K562 (cell line): ENCODE measurements around the gene ZER1. TPM values are rescaled to one million over a fixed set of nuclear protein-coding genes. Genes with fewer than 3 reads are reported as not detected.

Experiments used
- ESRRA ChIP-seq: fragments of 450-650 bp; IDR thresholded peaks from 2 replicates; pipeline ENCODE4 v1.6.1; 2014; ENCODE audit warnings: low read depth, mild to moderate bottlenecking, moderate library complexity, borderline replicate concordance
- FOXJ3 ChIP-seq: sonication (generic); formaldehyde crosslinking; IDR thresholded peaks from 2 replicates; pipeline ENCODE4 v1.4.0; 2020; ENCODE audit warnings: mild to moderate bottlenecking, missing genetic modification reagents
- GATA2 ChIP-seq: sonication (generic); formaldehyde crosslinking; IDR thresholded peaks from 2 replicates; pipeline ENCODE4 v1.4.0; 2020; ENCODE audit warnings: mild to moderate bottlenecking, missing genetic modification reagents
- HDAC1 ChIP-seq, 2 experiments: fragments of 450-650 bp; IDR thresholded peaks; 2 replicates each; pipeline ENCODE4 v1.6.1; 2016 to 2017; ENCODE audit warnings: inconsistent platforms in 1 of 2, mild to moderate bottlenecking in 1 of 2, moderate library complexity in 1 of 2
- HMGN3 ChIP-seq: IDR thresholded peaks from 2 replicates; pipeline ENCODE4 v1.6.1; 2011; ENCODE audit warnings: borderline replicate concordance, low read depth, mild to moderate bottlenecking, mixed read lengths, low read length; ENCODE audit not compliant: insufficient read length; ENCODE audit errors: extremely low read depth
- LEF1 ChIP-seq: fragments of 450-650 bp; IDR thresholded peaks from 2 replicates; pipeline ENCODE4 v1.6.1; 2016; ENCODE audit warnings: mild to moderate bottlenecking
- NCOA2 ChIP-seq, 2 experiments: fragments of 450-650 bp; IDR thresholded peaks; 2 replicates each; pipeline ENCODE4 v1.6.1; 2018; ENCODE audit warnings: mild to moderate bottlenecking in 2 of 2, moderate library complexity in 1 of 2; ENCODE audit not compliant: partially characterized antibody in 2 of 2
- PHTF2 ChIP-seq: fragments of 250-450 bp; sonication (Bioruptor Pico); IDR thresholded peaks from 2 replicates; pipeline ENCODE4 v1.5.0; 2021; ENCODE audit warnings: mild to moderate bottlenecking
- RBM14 ChIP-seq: fragments of 200-400 bp; formaldehyde crosslinking; IDR thresholded peaks from 2 replicates; pipeline ENCODE4 v1.6.1; 2018; ENCODE audit warnings: low read depth, mild to moderate bottlenecking, low read length, moderate library complexity, borderline replicate concordance; ENCODE audit not compliant: insufficient read depth
- RBM15 ChIP-seq: fragments of 200-400 bp; formaldehyde crosslinking; IDR thresholded peaks from 2 replicates; pipeline ENCODE4 v1.6.1; 2018; ENCODE audit warnings: mild to moderate bottlenecking, low read length, moderate library complexity; ENCODE audit not compliant: insufficient read depth
- RBM22 ChIP-seq: fragments of 200-400 bp; formaldehyde crosslinking; IDR thresholded peaks from 2 replicates; pipeline ENCODE4 v1.6.1; 2018; ENCODE audit warnings: low read length, low read depth; ENCODE audit not compliant: poor library complexity, severe bottlenecking
- SAFB2 ChIP-seq: fragments of 200-400 bp; formaldehyde crosslinking; IDR thresholded peaks from 2 replicates; pipeline ENCODE4 v1.6.1; 2018; ENCODE audit warnings: borderline replicate concordance, low read length, low read depth, moderate library complexity; ENCODE audit not compliant: severe bottlenecking
- SRSF1 ChIP-seq: fragments of 200-400 bp; formaldehyde crosslinking; IDR thresholded peaks from 2 replicates; pipeline ENCODE4 v1.6.1; 2017; ENCODE audit warnings: mild to moderate bottlenecking, low read depth, low read length, moderate library complexity
- SRSF9 ChIP-seq: fragments of 200-400 bp; formaldehyde crosslinking; IDR thresholded peaks from 2 replicates; pipeline ENCODE4 v1.6.1; 2017; ENCODE audit warnings: low read depth, low read length, borderline replicate concordance
- ZKSCAN3 ChIP-seq: fragments of 250-450 bp; sonication (Bioruptor Pico); IDR thresholded peaks from 2 replicates; pipeline ENCODE4 v1.4.0; 2020
- ZNF12 ChIP-seq: sonication (generic); formaldehyde crosslinking; IDR thresholded peaks from 2 replicates; pipeline ENCODE4 v1.4.0; 2020; ENCODE audit warnings: mild to moderate bottlenecking, missing genetic modification reagents
- polyA plus RNA-seq, 8 experiments: library from polyadenylated mRNA; depleted of rRNA in 4 of 8; stranded (reverse) in 5 of 8; unstranded in 3 of 8; fragments of >200 nt; fragmentation: Nextera tagmentation in 2 of 8; fragmentation: Illumina TruSeq in 1 of 8; extraction: Ambion mirVana in 2 of 8; extraction: Trizol in 1 of 8; gene quantifications; 2 replicates each; pipeline versions ENCODE4 v1.2.1 to v1.2.3, GENCODE V29; 2011 to 2014; ENCODE audit warnings: inconsistent platforms in 1 of 8, missing spikeins in 1 of 8
- total RNA-seq, 7 experiments: library from RNA; depleted of rRNA in 6 of 7; stranded (reverse); fragments of >200 nt in 6 of 7; fragmentation: Illumina TruSeq in 2 of 7; extraction: Trizol in 2 of 7; gene quantifications; 2 replicates each; pipeline versions ENCODE4 v1.2.1 to v1.2.3, GENCODE V29; 2011 to 2021; ENCODE audit warnings: low replicate concordance in 1 of 7
- TF ChIP-seq, protein P1 (sequence below): sonication (generic); formaldehyde crosslinking; IDR thresholded peaks from 2 replicates; pipeline ENCODE4 v1.8.1; 2023; ENCODE audit warnings: mild to moderate bottlenecking, missing genetic modification reagents
- TF ChIP-seq, protein P2 (sequence below): fragments of 250-450 bp; sonication (Bioruptor Pico); IDR thresholded peaks from 2 replicates; pipeline ENCODE4 v1.9.0; 2021; ENCODE audit warnings: mild to moderate bottlenecking, inconsistent platforms
- TF ChIP-seq, protein P3 (sequence below): fragments of 250-450 bp; sonication (Bioruptor Pico); IDR thresholded peaks from 2 replicates; pipeline ENCODE4 v1.8.0; 2022; ENCODE audit warnings: inconsistent platforms
- TF ChIP-seq, protein P4 (sequence below): fragments of 250-450 bp; sonication (Bioruptor Pico); IDR thresholded peaks from 2 replicates; pipeline ENCODE4 v1.9.0; 2021; ENCODE audit warnings: mild to moderate bottlenecking

ZER1 gene
- total and polyA plus RNA-seq, 9 of the 15 experiments (the other 6 are each of a cell fraction or from before 2014, with no cell fraction given): 0.07 to 10.7 (median 6.2) TPM

DNA sequence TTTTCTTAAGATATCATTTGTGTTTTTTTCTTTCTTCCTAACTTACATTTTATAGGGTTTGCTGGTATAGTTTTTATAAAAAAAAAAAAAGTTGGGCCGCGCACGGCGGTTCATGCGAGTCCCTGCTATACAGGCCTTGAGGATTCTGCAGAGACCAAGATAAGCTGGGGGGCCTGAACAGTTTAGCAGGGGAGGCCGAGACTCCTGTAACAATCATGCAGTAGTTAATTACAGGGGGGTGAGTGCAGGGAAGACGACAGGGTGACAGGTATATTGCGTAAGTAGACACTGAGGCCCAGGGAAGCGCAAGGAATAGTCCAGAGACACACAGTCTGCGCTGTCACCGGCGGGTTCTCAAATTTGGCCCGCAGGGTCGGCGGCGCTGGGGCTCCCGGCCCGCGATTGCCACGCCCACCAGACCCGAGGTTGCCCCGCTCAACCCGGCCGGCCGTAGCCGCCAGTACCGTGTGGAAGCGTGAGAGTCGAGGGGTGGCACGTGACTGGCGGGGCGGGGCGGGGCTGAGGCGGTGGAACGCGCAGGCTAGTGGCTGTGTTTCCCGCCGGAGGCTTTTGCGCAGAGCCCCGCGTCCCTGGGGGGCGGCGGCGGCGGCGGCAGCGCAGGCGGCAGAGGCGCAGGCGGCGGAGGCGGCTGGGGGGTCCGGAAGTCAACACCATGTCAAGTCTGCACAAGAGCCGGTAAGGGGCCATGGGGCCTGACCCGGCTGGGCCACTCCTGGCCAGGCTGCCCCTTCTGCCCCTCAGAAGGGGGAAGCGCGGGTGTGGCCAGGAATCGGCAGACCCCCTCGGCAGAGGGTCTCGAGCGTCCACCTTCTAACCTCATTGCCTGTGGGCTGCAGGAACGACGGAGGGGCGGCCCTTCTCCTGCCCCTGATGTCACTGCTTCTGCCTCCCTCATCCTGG, 15.2 kb upstream of the ZER1 start, which contains the start of gene TBC1D13 (continued):
- TF ChIP-seq GATA2 (no peak), ESRRA (peak; percentile 72; the same call in 1 of the 2 replicates), SRSF1 (no peak), LEF1 (peak; percentile 84), FOXJ3 (no peak), RBM14 (no peak), NCOA2 (IDR thresholded peaks at IDR 0.05; ENCODE audit: partially characterized antibody in 2 of 2) (no peak), HDAC1 (IDR thresholded peaks at IDR 0.05) (peak in 1 of 2 experiments; percentile 79; a peak in 2 of 4 replicates), ZKSCAN3 (no peak), RBM22 (peak; percentile 52), RBM15 (no peak), HMGN3 (peak; percentile 76), SRSF9 (no peak), ZNF12 (CRISPR knock-in tag) (peak; percentile 76; the same call in 1 of the 2 replicates), SAFB2 (no peak), PHTF2 (CRISPR knock-in tag) (no peak)
- TF ChIP-seq, protein P1, sequence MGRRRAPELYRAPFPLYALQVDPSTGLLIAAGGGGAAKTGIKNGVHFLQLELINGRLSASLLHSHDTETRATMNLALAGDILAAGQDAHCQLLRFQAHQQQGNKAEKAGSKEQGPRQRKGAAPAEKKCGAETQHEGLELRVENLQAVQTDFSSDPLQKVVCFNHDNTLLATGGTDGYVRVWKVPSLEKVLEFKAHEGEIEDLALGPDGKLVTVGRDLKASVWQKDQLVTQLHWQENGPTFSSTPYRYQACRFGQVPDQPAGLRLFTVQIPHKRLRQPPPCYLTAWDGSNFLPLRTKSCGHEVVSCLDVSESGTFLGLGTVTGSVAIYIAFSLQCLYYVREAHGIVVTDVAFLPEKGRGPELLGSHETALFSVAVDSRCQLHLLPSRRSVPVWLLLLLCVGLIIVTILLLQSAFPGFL (CRISPR knock-in tag): no peak
- TF ChIP-seq, protein P2, sequence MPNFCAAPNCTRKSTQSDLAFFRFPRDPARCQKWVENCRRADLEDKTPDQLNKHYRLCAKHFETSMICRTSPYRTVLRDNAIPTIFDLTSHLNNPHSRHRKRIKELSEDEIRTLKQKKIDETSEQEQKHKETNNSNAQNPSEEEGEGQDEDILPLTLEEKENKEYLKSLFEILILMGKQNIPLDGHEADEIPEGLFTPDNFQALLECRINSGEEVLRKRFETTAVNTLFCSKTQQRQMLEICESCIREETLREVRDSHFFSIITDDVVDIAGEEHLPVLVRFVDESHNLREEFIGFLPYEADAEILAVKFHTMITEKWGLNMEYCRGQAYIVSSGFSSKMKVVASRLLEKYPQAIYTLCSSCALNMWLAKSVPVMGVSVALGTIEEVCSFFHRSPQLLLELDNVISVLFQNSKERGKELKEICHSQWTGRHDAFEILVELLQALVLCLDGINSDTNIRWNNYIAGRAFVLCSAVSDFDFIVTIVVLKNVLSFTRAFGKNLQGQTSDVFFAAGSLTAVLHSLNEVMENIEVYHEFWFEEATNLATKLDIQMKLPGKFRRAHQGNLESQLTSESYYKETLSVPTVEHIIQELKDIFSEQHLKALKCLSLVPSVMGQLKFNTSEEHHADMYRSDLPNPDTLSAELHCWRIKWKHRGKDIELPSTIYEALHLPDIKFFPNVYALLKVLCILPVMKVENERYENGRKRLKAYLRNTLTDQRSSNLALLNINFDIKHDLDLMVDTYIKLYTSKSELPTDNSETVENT (CRISPR knock-in tag): no peak
- TF ChIP-seq, protein P3, sequence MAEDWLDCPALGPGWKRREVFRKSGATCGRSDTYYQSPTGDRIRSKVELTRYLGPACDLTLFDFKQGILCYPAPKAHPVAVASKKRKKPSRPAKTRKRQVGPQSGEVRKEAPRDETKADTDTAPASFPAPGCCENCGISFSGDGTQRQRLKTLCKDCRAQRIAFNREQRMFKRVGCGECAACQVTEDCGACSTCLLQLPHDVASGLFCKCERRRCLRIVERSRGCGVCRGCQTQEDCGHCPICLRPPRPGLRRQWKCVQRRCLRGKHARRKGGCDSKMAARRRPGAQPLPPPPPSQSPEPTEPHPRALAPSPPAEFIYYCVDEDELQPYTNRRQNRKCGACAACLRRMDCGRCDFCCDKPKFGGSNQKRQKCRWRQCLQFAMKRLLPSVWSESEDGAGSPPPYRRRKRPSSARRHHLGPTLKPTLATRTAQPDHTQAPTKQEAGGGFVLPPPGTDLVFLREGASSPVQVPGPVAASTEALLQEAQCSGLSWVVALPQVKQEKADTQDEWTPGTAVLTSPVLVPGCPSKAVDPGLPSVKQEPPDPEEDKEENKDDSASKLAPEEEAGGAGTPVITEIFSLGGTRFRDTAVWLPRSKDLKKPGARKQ: no peak
- TF ChIP-seq, protein P4, sequence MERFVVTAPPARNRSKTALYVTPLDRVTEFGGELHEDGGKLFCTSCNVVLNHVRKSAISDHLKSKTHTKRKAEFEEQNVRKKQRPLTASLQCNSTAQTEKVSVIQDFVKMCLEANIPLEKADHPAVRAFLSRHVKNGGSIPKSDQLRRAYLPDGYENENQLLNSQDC (CRISPR knock-in tag): peak; percentile 98
